ENCODE measurements around the gene ZNF865. TPM values are rescaled to one million over a fixed set of nuclear protein-coding genes. Genes with fewer than 3 reads are reported as not detected.

ZNF865 gene
- total and polyA plus RNA-seq, 10 of the 15 experiments (the other 5 are each of a cell fraction or from before 2014, with no cell fraction given), result 0.02 to 18.3 (median 0.90) TPM

DNA sequence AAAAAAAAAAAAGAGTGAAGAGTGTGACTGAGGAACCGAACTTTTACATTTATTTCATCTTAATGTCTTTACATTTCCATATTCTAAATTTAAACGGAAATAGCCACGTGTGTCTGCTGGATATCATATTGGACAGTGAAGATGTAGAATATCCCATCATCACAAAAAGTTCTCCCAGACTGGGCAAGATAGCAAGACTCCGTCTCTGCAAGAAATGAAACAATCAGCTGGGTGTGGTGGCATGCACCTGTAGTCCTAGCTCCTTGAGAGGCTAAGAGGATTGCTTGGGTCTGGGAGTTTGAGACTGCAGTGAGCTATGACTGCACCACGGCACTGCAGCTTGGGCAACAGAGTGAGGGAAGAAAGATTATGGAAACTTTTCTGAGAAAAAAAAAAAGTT is 28.7 kb upstream of the ZNF865 start:
- Histone ChIP-seq H3K4me1 (ENCODE audit: control insufficient read depth, insufficient read depth, low read length) (0 out of 2 replicates have a peak, but pooled peaks cover 3% of the 10 kb centered on the region), H2AFZ (ENCODE audit: control insufficient read depth, low read depth, low read length) (no peak overlapping the region), H3K9ac (ENCODE audit: control insufficient read depth, insufficient read depth, low read length) (no peak overlapping the region), H3K36me3 (ENCODE audit: control insufficient read depth in 2 of 2, insufficient read depth in 2 of 2, low read length in 1 of 2) (peaks cover 0 to 5% of the 10 kb centered on the region in 2 experiments; a peak in 1 of 4 replicates), H3K9me3 (replicated peaks; ENCODE audit: control insufficient read depth, insufficient read depth, low read length) (no peaks in the 10 kb centered on the region), H3K79me2 (ENCODE audit: control insufficient read depth, insufficient read depth, low read length) (peaks cover 11% of the 10 kb centered on the region), H3K4me3 (no peak overlapping the region), H4K20me1 (ENCODE audit: control insufficient read depth, insufficient read depth) (no peaks in the 10 kb centered on the region), H3K27me3 (replicated peaks in 1 of 2; ENCODE audit: control insufficient read depth in 2 of 2, insufficient read depth in 2 of 2, low read length in 1 of 2) (no peaks in the 10 kb centered on the region), H3K4me2 (ENCODE audit: control insufficient read depth, insufficient read depth) (no peak overlapping the region), H3K27ac (ENCODE audit: control insufficient read depth, insufficient read depth) (no peak overlapping the region)
- TF ChIP-seq NR2F1 (conservative IDR thresholded peaks at IDR 0.05), result no peak
- ChIA-PET CTCF (no interaction called here), RAD21 (ENCODE audit: unreplicated experiment) (interaction anchor here (0.7 kb wide), 1 partner anchor 1065 kb away, joined by 3 read pairs; no protein-coding TSS in a partner anchor), POLR2A (no interaction called here), SMC1A (ENCODE audit: uncharacterized antibody, unreplicated experiment) (interaction anchor here (0.6 kb wide), 1 partner anchor 959 kb away, joined by 3 read pairs; no protein-coding TSS in a partner anchor)
- WGBS (ENCODE audit: insufficient coverage, insufficient replicate concordance, low lambda C conversion rate, missing lambda C conversion rate), result 90% methylated on average over 5 of the region's 5 CpGs
- FAIRE-seq (no peak), DNase-seq (ENCODE audit: low read depth, low spot score) (no peak), ATAC-seq (no peak)
- in situ Hi-C loops (cut with MboI), result no loop called here
- intact Hi-C loops (cut with micrococcal nuclease; ENCODE audit: unreplicated experiment), result no loop called here
- BruUV-seq (replicated peaks), result no TSS peak

- POLR2A ChIA-PET, result no interaction called here
- Histone ChIP-seq H3K27ac (ENCODE audit: control insufficient read depth, insufficient read depth) (no peak overlapping the region), H2AFZ (ENCODE audit: control insufficient read depth, low read depth, low read length) (no peak overlapping the region), H3K4me3 (no peak overlapping the region), H3K9ac (ENCODE audit: control insufficient read depth, insufficient read depth, low read length) (no peak overlapping the region), H3K9me3 (replicated peaks; ENCODE audit: control insufficient read depth, insufficient read depth, low read length) (no peaks in the 10 kb centered on the region), H3K4me2 (ENCODE audit: control insufficient read depth, insufficient read depth) (no peak overlapping the region), H4K20me1 (ENCODE audit: control insufficient read depth, insufficient read depth) (no peaks in the 10 kb centered on the region), H3K4me1 (ENCODE audit: control insufficient read depth, insufficient read depth, low read length) (0 out of 2 replicates have a peak, but pooled peaks cover 3% of the 10 kb centered on the region), H3K27me3 (replicated peaks in 1 of 2; ENCODE audit: control insufficient read depth in 2 of 2, insufficient read depth in 2 of 2, low read length in 1 of 2) (no peaks in the 10 kb centered on the region), H3K79me2 (ENCODE audit: control insufficient read depth, insufficient read depth, low read length) (peaks cover 11% of the 10 kb centered on the region), H3K36me3 (ENCODE audit: control insufficient read depth in 2 of 2, insufficient read depth in 2 of 2, low read length in 1 of 2) (peaks cover 0 to 5% of the 10 kb centered on the region in 2 experiments; a peak in 1 of 4 replicates)
- WGBS (ENCODE audit: insufficient coverage, insufficient replicate concordance, low lambda C conversion rate, missing lambda C conversion rate), result 95% methylated on average over 49 of the region's 83 CpGs
- in situ Hi-C loops (cut with MboI), result no loop called here
- CTCF ChIA-PET, result no interaction called here
- RAD21 ChIA-PET (ENCODE audit: unreplicated experiment), result no interaction called here
- BruUV-seq (replicated peaks), result no TSS peak
- SMC1A ChIA-PET (ENCODE audit: uncharacterized antibody, unreplicated experiment), result no interaction called here
- intact Hi-C loops (cut with micrococcal nuclease; ENCODE audit: unreplicated experiment), result no loop called here
- DNase-seq (ENCODE audit: low read depth, low spot score), result no peak
- FAIRE-seq, result no peak
- no peak for ATAC-seq
- TF ChIP-seq CHD4 (IDR thresholded peaks at IDR 0.05) (no peak), SREBF1 (IDR thresholded peaks at IDR 0.05; ENCODE audit: low read length) (no peak), SUPT20H (IDR thresholded peaks at IDR 0.05; ENCODE audit: borderline replicate concordance, control insufficient read depth, low read depth, low read length) (no peak), SUZ12 (IDR thresholded peaks at IDR 0.05; ENCODE audit: unreplicated experiment) (no peak), E2F8 (IDR thresholded peaks at IDR 0.05; ENCODE audit: low read depth, partially characterized antibody) (no peak), MYC (IDR thresholded peaks at IDR 0.05; ENCODE audit: insufficient read depth, insufficient read length, insufficient replicate concordance, low read length, severe bottlenecking) (no peak), ZNF384 (IDR thresholded peaks at IDR 0.05; ENCODE audit: borderline replicate concordance, low read depth, low read length) (no peak), ZBTB11 (CRISPR knock-in tag; IDR thresholded peaks at IDR 0.05) (no peak), MEF2B (IDR thresholded peaks at IDR 0.05; ENCODE audit: partially characterized antibody, poor library complexity, severe bottlenecking) (no peak)
Measured at GRCh38 chr19:55578031-55578760, 27.3 kb upstream of the ZNF865 start.
